GM19193 (cell line): Measurements from ENCODE around the gene KIF6.

ENCODE experiments used
- POLR2A ChIP-seq: IDR thresholded peaks from 4 replicates; pipeline ENCODE4 v1.6.1; 2011; ENCODE audit not compliant: insufficient read depth, insufficient read length; ENCODE audit errors: extremely low read depth

Gene KIF6

DNA sequence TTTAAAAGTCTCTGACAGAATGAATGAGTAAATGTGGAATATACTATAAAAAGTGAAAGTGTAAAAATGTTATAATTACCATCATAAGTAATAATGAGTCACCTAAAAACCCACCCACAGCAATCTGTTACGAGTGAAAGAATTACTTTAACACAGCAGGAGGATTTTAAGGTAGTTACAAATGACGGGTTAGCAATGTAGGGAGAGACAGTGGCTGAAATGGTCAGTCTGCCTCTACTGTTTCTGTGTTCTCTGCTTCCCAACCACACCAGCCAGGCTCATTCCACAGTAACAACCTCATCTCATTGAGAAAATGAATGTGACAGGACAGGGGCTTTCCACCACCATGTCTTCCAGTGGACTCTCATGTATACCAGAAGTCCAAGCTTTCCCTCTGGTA is 278.3 kb downstream of the KIF6 start:
- TF ChIP-seq POLR2A = no peak

DNA sequence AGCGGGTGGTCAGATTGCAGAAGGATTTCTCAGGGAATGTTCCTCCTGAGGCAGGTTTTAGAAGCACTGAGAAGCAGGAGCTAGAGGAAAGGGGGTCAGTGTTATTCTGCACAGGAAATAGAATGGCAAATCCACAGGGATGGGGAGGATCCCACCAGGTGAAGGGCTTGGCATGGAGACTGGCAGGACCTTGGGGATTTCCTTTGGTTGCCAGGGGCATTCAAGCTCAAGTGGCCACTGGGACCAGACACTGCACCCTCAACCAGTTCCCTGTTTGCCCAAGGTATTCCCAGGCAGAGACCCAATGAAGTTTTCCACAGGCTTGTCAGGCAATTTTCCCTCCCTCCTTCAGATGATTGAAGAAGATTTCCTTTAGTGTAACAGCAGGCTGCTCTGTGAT is 279.5 kb downstream of the KIF6 start:
- TF ChIP-seq POLR2A = no peak

DNA sequence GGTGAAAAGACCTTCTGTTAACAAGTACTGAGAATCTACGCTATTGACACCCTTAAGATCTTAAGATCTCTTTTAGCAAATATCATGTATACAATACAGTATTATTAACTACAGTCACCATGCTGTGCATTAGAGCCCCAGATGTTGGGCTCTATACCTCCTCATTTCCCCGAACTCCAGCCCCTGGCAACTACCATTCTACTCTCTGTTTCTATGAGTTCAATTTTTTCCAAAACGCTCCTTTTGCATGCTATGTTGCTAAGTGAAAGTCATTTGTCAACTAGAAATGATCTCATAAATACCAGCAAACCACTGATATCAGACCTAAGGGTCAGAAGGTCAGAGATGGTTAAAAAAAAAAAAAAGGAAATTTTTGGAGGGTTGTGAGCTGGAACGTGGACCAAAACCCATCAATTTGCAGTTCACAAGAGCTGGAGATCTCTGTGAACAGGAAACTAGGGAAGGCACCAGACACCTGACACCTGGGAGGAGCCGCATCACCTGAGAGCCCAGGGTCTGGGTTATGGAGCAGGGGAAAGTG is 280.7 kb downstream of the KIF6 start:
- TF ChIP-seq POLR2A = no peak

DNA sequence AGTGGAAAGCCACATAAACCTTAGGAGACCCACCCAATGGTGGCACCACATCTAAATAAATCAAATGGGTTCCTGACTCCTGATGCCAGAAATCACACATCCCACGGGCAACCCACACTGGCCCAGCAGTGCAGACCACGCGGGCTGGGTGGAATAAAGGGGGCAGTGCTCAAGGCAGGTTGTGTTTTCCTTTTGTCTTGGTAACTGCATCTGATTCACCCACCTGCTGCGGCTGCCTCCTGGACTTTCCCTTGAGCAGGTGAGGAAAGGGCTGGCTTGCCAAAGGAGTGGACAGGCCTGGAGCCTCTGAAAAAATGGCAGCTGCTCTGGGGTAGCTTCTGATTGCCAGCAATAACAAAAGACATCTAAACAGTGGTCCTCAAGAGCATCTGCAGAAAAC is 283.2 kb downstream of the KIF6 start:
- TF ChIP-seq POLR2A = no peak

DNA sequence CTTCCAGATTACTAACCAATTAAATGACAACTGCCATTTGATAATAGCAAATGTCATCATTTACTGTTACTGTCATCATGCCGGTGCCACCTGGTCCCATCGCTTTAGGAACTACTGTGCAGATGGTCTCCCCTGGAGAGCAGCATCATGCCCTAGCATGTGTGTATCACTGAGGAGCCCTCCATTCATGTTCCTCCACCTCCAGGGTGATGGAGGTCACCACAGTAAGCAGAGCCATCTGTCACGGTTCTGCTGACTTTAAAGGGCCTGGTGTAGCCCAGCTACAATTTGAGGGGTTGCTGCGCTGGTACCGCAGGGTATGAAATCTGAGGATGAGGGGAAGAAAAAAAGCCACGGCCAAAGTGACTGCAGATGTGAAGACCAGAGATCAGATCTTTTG is 283.9 kb downstream of the KIF6 start:
- TF ChIP-seq POLR2A = no peak

DNA sequence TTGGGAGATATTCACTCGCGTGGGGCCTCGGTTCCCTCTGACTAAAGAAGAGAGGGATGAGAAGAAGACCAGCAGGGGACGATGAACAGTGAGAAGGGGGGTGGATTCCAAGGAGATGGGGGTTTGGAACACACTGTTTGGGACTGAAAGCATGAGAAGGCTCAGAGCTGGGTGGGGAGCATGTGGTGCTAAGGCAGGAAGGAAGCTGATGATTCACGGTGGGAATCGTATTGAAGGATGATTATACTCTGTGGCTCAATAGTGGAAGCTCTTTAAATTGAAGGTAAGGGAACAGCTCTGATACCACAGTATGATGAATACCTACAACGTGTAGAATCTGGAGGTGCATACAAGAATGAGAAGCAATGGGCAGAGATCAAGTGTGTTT is 285.2 kb downstream of the KIF6 start:
- TF ChIP-seq POLR2A = no peak

DNA sequence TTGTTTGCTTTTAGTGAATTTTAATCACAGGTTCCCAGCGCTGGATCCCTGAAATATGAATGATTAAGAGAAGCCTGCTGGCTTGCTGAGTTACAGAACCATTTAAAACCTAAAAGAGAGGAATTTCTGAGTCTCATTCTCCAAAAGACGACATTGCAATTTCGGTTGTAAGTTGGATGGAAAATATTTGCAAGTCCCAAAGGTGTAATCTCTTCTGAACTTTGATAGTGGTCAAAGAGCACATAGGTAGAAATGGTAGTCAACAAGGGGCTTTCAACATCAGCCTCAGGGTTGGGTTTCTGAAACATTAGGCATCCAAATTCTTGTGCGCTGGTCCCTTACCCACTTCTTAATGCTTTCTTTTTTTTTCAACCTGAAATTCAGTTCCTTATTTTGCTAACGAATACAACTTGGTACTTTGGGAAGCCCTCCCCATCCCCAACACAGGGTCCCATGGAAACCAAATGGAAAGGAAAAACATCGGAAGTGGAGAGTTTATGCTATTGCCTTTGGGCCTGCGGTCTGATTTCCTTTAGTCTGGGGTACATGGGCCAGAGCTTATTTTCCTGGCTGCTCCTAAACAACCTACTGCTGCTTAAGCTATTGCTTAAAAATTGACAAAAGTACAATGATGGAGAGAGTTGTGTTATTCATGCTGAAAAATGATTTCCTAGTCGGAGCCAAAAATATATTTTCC is 285.7 kb downstream of the KIF6 start:
- no peak for TF ChIP-seq POLR2A

DNA sequence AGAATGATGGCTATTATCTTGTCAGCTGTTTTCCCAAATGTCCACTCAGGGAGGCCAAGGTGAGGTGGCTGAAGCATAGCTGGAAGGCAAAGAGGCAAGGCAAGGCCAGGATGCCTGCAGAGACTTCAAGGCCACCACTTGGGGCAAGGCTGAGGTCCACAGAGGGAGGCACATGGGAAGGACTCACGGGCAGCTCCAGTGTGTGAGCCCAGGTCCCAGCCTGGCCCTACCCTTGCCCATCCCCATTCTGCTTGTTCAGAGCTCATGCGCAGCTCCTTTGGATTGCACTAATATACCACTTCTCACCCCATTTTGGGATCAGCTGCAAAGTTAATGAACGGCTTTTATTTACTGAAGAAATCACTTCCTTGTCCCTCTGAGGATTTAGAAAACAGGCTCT is 291.6 kb downstream of the KIF6 start:
- TF ChIP-seq POLR2A = no peak

DNA sequence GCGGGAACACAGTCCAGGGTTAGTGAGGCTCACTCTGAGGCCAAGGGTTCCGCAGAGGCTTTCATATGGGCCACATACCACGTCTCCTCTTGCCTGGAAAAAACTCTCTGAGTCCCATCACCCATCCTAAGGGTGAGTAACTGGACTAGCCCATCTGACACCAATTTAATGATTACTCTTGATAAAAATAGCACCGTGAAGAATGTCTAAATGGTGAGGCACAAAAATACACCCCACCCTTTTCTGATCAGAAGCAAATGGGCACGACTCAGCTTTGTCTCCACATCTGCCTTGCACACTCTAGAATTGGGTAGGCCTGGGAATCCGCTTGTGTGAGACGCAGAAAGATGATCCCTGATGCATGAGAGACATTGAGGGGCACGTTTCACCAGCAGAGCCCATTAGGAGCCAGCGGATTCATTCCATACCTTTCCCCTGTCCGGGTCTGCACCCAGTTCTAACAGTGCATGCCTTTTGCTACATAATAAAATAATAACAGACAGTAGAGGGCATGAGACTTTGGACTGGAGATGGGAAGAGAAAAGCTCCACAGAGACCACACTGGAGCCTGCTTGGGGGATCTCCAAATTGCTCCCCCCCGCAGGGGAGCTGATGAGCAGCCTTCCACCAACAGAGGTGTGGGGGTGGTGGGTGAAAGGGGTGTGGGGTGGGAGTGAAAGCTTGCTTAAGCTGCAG is 292.7 kb downstream of the KIF6 start:
- no peak for TF ChIP-seq POLR2A

DNA sequence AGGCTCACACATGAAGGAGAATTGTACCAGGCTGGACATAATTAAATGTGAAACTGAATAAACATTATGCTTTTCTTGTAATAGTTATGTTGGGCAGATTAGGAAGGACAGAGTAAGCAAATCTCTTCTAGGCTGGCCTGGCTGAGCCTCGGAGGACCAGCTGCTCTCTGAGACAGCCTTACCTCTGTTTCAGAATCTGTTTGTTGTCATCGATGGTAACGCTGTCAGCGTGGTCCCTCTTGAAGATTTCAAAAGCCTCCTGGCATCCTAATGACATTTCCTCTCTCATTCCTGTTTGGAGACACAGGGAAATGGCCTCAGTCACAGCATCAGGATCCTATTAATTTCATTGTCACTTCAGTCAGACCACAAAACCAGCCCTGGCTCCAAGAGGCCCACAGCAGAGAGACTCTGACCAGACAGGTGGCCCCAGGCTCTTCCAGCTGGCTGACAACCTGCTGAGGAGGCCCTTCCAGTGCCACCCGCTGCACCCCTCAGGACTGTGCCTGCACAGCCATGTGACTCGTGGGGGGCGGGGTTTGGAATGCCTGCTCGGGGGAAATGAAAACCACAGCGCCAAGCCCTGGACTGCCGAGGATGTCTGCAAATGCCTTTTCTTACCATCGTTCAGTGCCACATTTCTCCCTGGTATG is 294.2 kb downstream of the KIF6 start:
- no peak for TF ChIP-seq POLR2A

DNA sequence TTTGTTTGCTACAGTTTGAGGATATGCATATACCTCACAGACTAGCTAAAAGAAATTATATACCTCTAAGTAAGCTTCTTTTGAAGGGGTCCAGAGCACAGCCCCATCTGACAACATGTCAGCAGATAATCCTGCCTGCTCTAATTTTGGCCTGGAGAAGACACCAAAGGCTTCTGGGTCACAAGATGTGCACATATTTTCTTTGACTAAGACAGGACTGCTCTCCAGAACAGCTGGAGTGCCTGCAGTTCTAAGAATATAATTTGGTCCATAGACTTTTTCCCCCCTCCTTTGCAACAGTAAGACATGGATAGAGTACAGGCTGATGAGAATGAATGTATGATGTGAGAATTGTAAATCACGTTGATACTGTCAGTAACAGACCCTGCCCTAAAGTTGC is 294.8 kb downstream of the KIF6 start:
- no peak for TF ChIP-seq POLR2A

DNA sequence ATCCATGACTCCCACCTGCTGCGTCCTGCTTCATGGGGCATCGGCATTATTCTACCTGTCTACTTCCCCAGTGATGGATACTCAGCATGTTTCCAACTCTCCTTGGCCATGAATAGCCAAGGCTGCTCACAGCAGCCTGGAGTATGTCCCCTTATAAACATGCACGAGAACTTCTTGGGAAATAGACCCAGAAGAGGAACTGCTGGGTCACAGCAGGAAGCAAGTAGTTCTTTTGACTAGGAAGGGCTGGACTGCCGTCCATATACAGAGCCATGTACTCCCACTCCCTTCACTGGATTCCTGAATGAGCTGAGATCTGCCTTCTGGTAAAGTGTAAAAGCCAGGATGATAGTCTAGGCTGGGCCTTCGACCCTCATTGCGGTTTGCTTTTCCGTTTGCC is 296.4 kb downstream of the KIF6 start:
- TF ChIP-seq POLR2A = no peak

DNA sequence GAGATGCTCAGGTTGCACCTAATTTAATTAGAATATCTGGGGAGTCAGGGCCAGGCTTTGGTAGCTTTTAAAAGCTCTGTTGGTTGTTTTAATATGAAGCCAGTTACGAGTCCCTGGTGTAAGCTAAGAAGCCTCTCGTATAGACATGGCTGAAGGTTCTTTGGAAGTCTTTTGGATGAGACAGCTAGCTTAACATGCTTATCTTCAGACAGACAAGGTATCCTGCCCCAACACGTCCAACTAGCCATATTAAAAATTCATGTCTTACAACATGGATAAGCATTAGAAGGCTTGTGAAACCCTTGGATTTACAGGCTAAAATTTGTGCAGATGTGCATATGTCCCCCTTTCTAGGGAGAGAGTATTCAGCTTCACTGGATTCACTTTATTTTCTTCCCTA is 297.1 kb downstream of the KIF6 start:
- no peak for TF ChIP-seq POLR2A

DNA sequence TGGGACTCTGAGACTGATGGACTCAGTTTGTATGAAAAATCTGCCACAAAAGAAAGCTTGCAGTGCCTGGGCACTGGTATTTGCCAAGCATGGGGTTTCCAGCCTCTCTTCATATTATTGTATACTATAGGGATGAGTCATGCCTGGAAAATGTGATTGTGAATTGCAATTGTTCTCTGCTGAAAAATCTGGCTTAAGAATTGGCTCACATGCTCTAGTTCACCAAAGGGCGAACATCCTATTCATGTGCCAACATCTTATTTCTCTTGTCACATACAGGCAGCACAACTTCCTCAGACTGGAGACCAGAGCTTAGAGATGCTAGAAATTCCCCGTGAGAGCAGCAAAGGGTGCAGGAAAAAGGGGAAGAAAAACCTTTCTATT is 299.1 kb downstream of the KIF6 start:
- TF ChIP-seq POLR2A = no peak

DNA sequence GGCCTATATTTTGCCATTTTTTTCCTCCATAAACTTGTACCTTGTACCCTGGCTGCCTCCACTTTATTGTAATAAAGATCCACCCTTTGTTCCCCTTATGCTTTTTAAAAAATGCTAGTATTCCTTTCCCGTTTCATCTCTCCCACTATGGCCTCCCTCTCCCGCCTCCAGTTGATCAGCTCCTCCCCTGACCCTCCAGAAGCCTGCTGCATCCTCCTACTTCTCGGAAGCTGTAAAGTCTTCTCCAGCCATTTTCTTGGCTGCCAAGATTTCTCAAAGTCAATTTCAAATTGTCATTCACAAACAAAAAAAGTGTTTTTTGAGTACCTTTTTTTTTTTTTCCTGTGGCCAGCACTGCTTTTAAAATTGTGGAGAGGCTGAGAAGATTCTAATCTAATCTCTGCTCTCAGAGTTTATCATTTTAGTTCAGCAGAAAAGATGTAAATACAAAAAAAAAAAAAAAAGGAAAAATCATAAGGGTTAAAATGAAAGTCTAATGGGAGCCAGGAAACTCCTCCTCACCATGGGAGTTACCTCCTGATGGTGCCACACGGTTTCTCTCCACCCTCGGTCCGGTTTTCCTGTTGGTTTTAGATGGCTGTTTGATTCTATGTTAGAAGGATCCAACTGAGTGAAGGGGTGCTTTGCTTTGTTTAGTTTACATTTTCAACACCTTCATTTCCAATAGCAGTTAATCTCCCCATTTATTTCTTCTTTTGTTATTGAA is 299.7 kb downstream of the KIF6 start:
- no peak for TF ChIP-seq POLR2A
